K562 (cell line): ENCODE data around the gene ACAP2. TPM values are rescaled to one million over a fixed set of nuclear protein-coding genes. Genes with fewer than 3 reads are reported as not detected.

Experiments used
- ATAC-seq: fragments of 200-7000 bp; cut with Tn5 transposase; 3 replicates; pipeline ENCODE4 v1.9.1; 2020; ENCODE audit warnings: moderate library complexity
- BruUV-seq: library from RNA; stranded (reverse); fragments of 400-500 nt; replicated peaks from 2 replicates; lab custom pipeline; 2021; lab: Mats Ljungman, UMichigan
- CTCF ChIA-PET: fragments of 300-600 bp; formaldehyde crosslinking; extraction: SDS; loops from one replicate; lab custom pipeline; 2021; ENCODE audit warnings: low intra/inter-chr PET ratio; lab: Yijun Ruan, JAX
- POLR2A ChIA-PET: fragments of 300-600, 350-650 bp; sonication (Branson Sonifier 250); formaldehyde crosslinking; extraction: SDS; loops from one replicate; lab custom pipeline; 2021; ENCODE audit warnings: antibody characterized with exemption, inconsistent platforms; lab: Yijun Ruan, JAX
- DNase-seq, 4 experiments: peaks; one replicate each; pipeline versions ENCODE4 v3.0.0 to v3.0.0-alpha.2; 2011 to 2018; ENCODE audit warnings: low spot score in 3 of 4, mixed read lengths in 3 of 4; ENCODE audit errors: extremely low read depth in 1 of 4
- FAIRE-seq: peaks from 2 replicates; lab custom pipeline; 2011; peaks lifted over from hg19 to GRCh38; lab: Jason Lieb, UNC
- H2AFZ ChIP-seq: 2 replicates; pipeline ENCODE4 v1.6.0; 2011; ENCODE audit warnings: low read depth, low read length, control low read depth, inconsistent platforms
- H3K27ac ChIP-seq: fragments of 200-600 bp; 3 replicates; pipeline ENCODE4 v1.8.0; 2011; ENCODE audit warnings: low read depth, mild to moderate bottlenecking, control low read depth, inconsistent platforms, low read length, moderate library complexity, mixed read lengths; ENCODE audit errors: extremely low read depth
- H3K27me3 ChIP-seq, 2 experiments: fragments of 300-600 bp in 1 of 2; 2 replicates in 1 of 2; 3 replicates in 1 of 2; pipeline versions ENCODE4 v1.6.0 to v1.8.0; 2011; ENCODE audit warnings: inconsistent platforms in 2 of 2, low read length in 2 of 2, mild to moderate bottlenecking in 1 of 2, mixed read lengths in 1 of 2, moderate library complexity in 1 of 2; ENCODE audit not compliant: control insufficient read depth in 2 of 2, insufficient read depth in 2 of 2
- H3K36me3 ChIP-seq: fragments of 300-600 bp; 3 replicates; pipeline ENCODE4 v1.8.0; 2011; ENCODE audit warnings: mild to moderate bottlenecking, low read length, inconsistent platforms; ENCODE audit not compliant: control insufficient read depth, insufficient read depth
- H3K4me1 ChIP-seq, 2 experiments: fragments of 200-600 bp in 1 of 2; replicated peaks in 1 of 2; 2 replicates in 1 of 2; 3 replicates in 1 of 2; pipeline versions ENCODE4 v1.5.1 to v1.8.0; 2011; ENCODE audit warnings: inconsistent platforms in 2 of 2, low read length in 2 of 2, mild to moderate bottlenecking in 1 of 2, mixed read lengths in 1 of 2, moderate library complexity in 1 of 2; ENCODE audit not compliant: control insufficient read depth in 2 of 2, insufficient read depth in 2 of 2
- H3K4me2 ChIP-seq: 2 replicates; pipeline ENCODE4 v1.6.1; 2011; ENCODE audit warnings: low read length, control low read depth, inconsistent platforms, mixed read lengths; ENCODE audit not compliant: insufficient read depth
- H3K4me3 ChIP-seq: fragments of 200-600 bp; sonication (generic), shearing (Covaris generic); 2 replicates; pipeline ENCODE4 v1.5.1; 2016; ENCODE audit warnings: control low read depth, inconsistent platforms
- H3K79me2 ChIP-seq: fragments of 200-600 bp; 3 replicates; pipeline ENCODE4 v1.8.0; 2011; ENCODE audit warnings: low read length, inconsistent platforms; ENCODE audit not compliant: control insufficient read depth, insufficient read depth
- H3K9ac ChIP-seq, 2 experiments: 2 replicates each; pipeline versions ENCODE4 v1.6.0 to v1.6.1; 2011; ENCODE audit warnings: low read depth in 2 of 2, low read length in 2 of 2, control low read depth in 1 of 2, inconsistent platforms in 1 of 2, mild to moderate bottlenecking in 1 of 2, mixed read lengths in 1 of 2; ENCODE audit not compliant: insufficient read depth in 1 of 2
- H3K9me1 ChIP-seq: one replicate; pipeline ENCODE4 v1.6.0; 2011; ENCODE audit warnings: inconsistent platforms, mild to moderate bottlenecking, low read length, moderate library complexity; ENCODE audit not compliant: control insufficient read depth, insufficient read depth
- H3K9me3 ChIP-seq: replicated peaks from 2 replicates; pipeline ENCODE4 v1.5.1; 2011; ENCODE audit warnings: low read depth, low read length, inconsistent platforms; ENCODE audit not compliant: control insufficient read depth, insufficient read depth
- H4K20me1 ChIP-seq: replicated peaks from 2 replicates; pipeline ENCODE4 v1.6.1; 2011; ENCODE audit warnings: low read length, inconsistent platforms, mixed read lengths; ENCODE audit not compliant: control insufficient read depth, insufficient read depth
- ARNT ChIP-seq, 2 experiments: fragments of 450-650 bp; IDR thresholded peaks; 2 replicates each; pipeline ENCODE4 v1.6.1; 2016; ENCODE audit warnings: mild to moderate bottlenecking in 1 of 2
- CBX3 ChIP-seq, 2 experiments: IDR thresholded peaks; 1 replicate in 1 of 2; 2 replicates in 1 of 2; pipeline ENCODE4 v1.6.1; 2012; ENCODE audit warnings: inconsistent platforms in 2 of 2, low read length in 2 of 2, borderline replicate concordance in 1 of 2, control low read depth in 1 of 2
- CC2D1A ChIP-seq: fragments of 450-650 bp; IDR thresholded peaks from 2 replicates; pipeline ENCODE4 v1.6.1; 2017; ENCODE audit warnings: mild to moderate bottlenecking
- CEBPZ ChIP-seq: fragments of 150-350 bp; IDR thresholded peaks from 2 replicates; pipeline ENCODE4 v1.6.1; 2014; ENCODE audit warnings: low read depth, mild to moderate bottlenecking, low read length, borderline replicate concordance
- E2F5 ChIP-seq: sonication (generic); formaldehyde crosslinking; IDR thresholded peaks from 2 replicates; pipeline ENCODE4 v1.8.0; 2022; ENCODE audit warnings: mild to moderate bottlenecking, missing genetic modification reagents
- EGR1 ChIP-seq: fragments of 450-650 bp; conservative IDR thresholded peaks from 2 replicates; pipeline ENCODE4 v1.6.1; 2017; ENCODE audit warnings: mild to moderate bottlenecking
- KLF10 ChIP-seq: fragments of 250-450 bp; sonication (Bioruptor Pico); IDR thresholded peaks from 2 replicates; pipeline ENCODE4 v1.6.1; 2021; ENCODE audit warnings: matching md5 sums
- MAZ ChIP-seq, 2 experiments: fragments of 450-650 bp in 1 of 2; sonication (generic) in 1 of 2; formaldehyde crosslinking; IDR thresholded peaks in 1 of 2; conservative IDR thresholded peaks in 1 of 2; 2 replicates each; pipeline versions ENCODE4 v1.4.0 to v1.5.0; 2020; ENCODE audit warnings: mild to moderate bottlenecking in 1 of 2, missing genetic modification reagents in 1 of 2
- NKRF ChIP-seq: fragments of 450-650 bp; IDR thresholded peaks from 2 replicates; pipeline ENCODE4 v1.6.1; 2016; ENCODE audit warnings: borderline replicate concordance
- SIRT6 ChIP-seq: IDR thresholded peaks from one replicate; pipeline ENCODE4 v1.6.1; 2012; ENCODE audit warnings: low read depth, mild to moderate bottlenecking, control low read depth, inconsistent platforms, low read length, moderate library complexity
- STAG1 ChIP-seq: sonication (generic); formaldehyde crosslinking; IDR thresholded peaks from 2 replicates; pipeline ENCODE4 v1.5.0; 2020; ENCODE audit warnings: missing genetic modification reagents, borderline replicate concordance
- TARDBP ChIP-seq: fragments of 450-650 bp; IDR thresholded peaks from 2 replicates; pipeline ENCODE4 v1.6.1; 2016
- THAP12 ChIP-seq: fragments of 250-450 bp; sonication (Bioruptor Pico); IDR thresholded peaks from 2 replicates; pipeline ENCODE4 v1.9.0; 2021; ENCODE audit warnings: mild to moderate bottlenecking, inconsistent platforms
- ZBED1 ChIP-seq: IDR thresholded peaks from 2 replicates; pipeline ENCODE4 v1.6.1; 2014
- WGBS: fragments of 100-300 bp; shearing (Covaris generic); methylation state at CpG from one replicate; pipeline ENCODE4 v1.1.6; 2016; ENCODE audit warnings: low coverage, mixed read lengths; ENCODE audit not compliant: insufficient coverage; ENCODE audit errors: missing lambda C conversion rate; 5-methylcytosine and 5-hydroxymethylcytosine counted together
- in situ Hi-C: fragments of 300-500 bp; cut with MboI; formaldehyde crosslinking; loops from 4 replicates; pipeline ENCODE4 v1.15.0; 2018; ENCODE audit warnings: inconsistent platforms, mixed read lengths
- intact Hi-C: fragments of 100-400 bp; cut with micrococcal nuclease; formaldehyde crosslinking; loops from 2 replicates; pipeline ENCODE4 v1.14.2; 2022
- polyA plus RNA-seq, 8 experiments: library from polyadenylated mRNA; depleted of rRNA in 4 of 8; stranded (reverse) in 5 of 8; unstranded in 3 of 8; fragments of >200 nt; fragmentation: Nextera tagmentation in 2 of 8; fragmentation: Illumina TruSeq in 1 of 8; extraction: Ambion mirVana in 2 of 8; extraction: Trizol in 1 of 8; gene quantifications; 2 replicates each; pipeline versions ENCODE4 v1.2.1 to v1.2.3, GENCODE V29; 2011 to 2014; ENCODE audit warnings: inconsistent platforms in 1 of 8, missing spikeins in 1 of 8
- total RNA-seq, 7 experiments: library from RNA; depleted of rRNA in 6 of 7; stranded (reverse); fragments of >200 nt in 6 of 7; fragmentation: Illumina TruSeq in 2 of 7; extraction: Trizol in 2 of 7; gene quantifications; 2 replicates each; pipeline versions ENCODE4 v1.2.1 to v1.2.3, GENCODE V29; 2011 to 2021; ENCODE audit warnings: low replicate concordance in 1 of 7

Gene ACAP2
- total and polyA plus RNA-seq, 9 of the 15 experiments (the other 6 are each of a cell fraction or from before 2014, with no cell fraction given), result 10.6 to 52.7 (median 34.4) TPM

GRCh38 chr3:195284842-195285241, 158.0 kb downstream of the ACAP2 start:
- no peak overlapping the region for H2AFZ ChIP-seq
- no peak overlapping the region for H3K4me3 ChIP-seq
- H3K27ac ChIP-seq, result no peak overlapping the region
- no peak for FAIRE-seq
- intact Hi-C loops, result no loop called here
- DNase-seq, result no peak
- no peaks in the 10 kb centered on the region for H4K20me1 ChIP-seq
- no peaks in the 10 kb centered on the region for H3K27me3 ChIP-seq
- no peak for ATAC-seq
- peaks cover 49% of the 10 kb centered on the region for H3K36me3 ChIP-seq
- 63% methylated on average over 3 of the region's 3 CpGs for WGBS
- no peak overlapping the region for H3K9ac ChIP-seq
- no peak overlapping the region for H3K4me2 ChIP-seq
- POLR2A ChIA-PET, result no interaction called here
- no TSS peak for BruUV-seq
- in situ Hi-C loops, result no loop called here
- no peaks in the 10 kb centered on the region for H3K79me2 ChIP-seq
- H3K9me1 ChIP-seq, result no peaks in the 10 kb centered on the region
- no peaks in the 10 kb centered on the region for H3K4me1 ChIP-seq
- TF ChIP-seq CEBPZ, result no peak
- TF ChIP-seq THAP12, result no peak
- TF ChIP-seq SIRT6, result no peak
- no peak for TF ChIP-seq NKRF
- no peak for TF ChIP-seq MAZ (CRISPR knock-in tag; conservative IDR thresholded peaks at IDR 0.05 in 1 of 2, IDR thresholded peaks at IDR 0.05 in 1 of 2)
- no peak for TF ChIP-seq EGR1
- TF ChIP-seq CBX3 (IDR thresholded peaks at IDR 0.05; ENCODE audit: borderline replicate concordance in 1 of 2, low read length in 2 of 2), result no peak
- no peak for TF ChIP-seq ARNT (IDR thresholded peaks at IDR 0.05)
- no peak for TF ChIP-seq STAG1 (CRISPR knock-in tag)
- TF ChIP-seq TARDBP, result no peak
- no peak for TF ChIP-seq ZBED1
- TF ChIP-seq KLF10 (CRISPR knock-in tag), result no peak
- no peak for TF ChIP-seq E2F5 (CRISPR knock-in tag)
- no peak for TF ChIP-seq CC2D1A
- H3K9me3 ChIP-seq, result no peaks in the 10 kb centered on the region
- CTCF ChIA-PET, result no interaction called here
